H9 (cell line): ENCODE data around the gene CCL17. TPM values are rescaled to one million over a fixed set of nuclear protein-coding genes. Genes with fewer than 3 reads are reported as not detected.

Source experiments
- DNase-seq: peaks from one replicate; pipeline ENCODE4 v3.0.0-alpha.2; 2017
- H2AFZ ChIP-seq: one replicate; pipeline ENCODE4 v1.6.1; 2013; ENCODE audit warnings: mild to moderate bottlenecking, low read length, control low read depth, moderate library complexity
- H2AK5ac ChIP-seq: 2 replicates; pipeline ENCODE4 v1.6.1; 2013; ENCODE audit warnings: low read length, control low read depth, mixed read lengths; ENCODE audit not compliant: insufficient read length
- H2BK120ac ChIP-seq: one replicate; pipeline ENCODE4 v1.6.1; 2013; ENCODE audit warnings: low read depth, mild to moderate bottlenecking, low read length, control low read depth, inconsistent platforms; ENCODE audit not compliant: poor library complexity, severe bottlenecking
- H2BK12ac ChIP-seq: 2 replicates; pipeline ENCODE4 v1.6.1; 2013; ENCODE audit warnings: low read length, control low read depth, mixed read lengths, low read depth; ENCODE audit not compliant: insufficient read length
- H2BK15ac ChIP-seq: 2 replicates; pipeline ENCODE4 v1.6.1; 2013; ENCODE audit warnings: low read depth, low read length, control low read depth
- H2BK20ac ChIP-seq: one replicate; pipeline ENCODE4 v1.6.1; 2013; ENCODE audit warnings: low read depth, mild to moderate bottlenecking, low read length, control low read depth, inconsistent platforms; ENCODE audit not compliant: poor library complexity, severe bottlenecking
- H2BK5ac ChIP-seq: 2 replicates; pipeline ENCODE4 v1.6.1; 2013; ENCODE audit warnings: low read length, control low read depth, mixed read lengths; ENCODE audit not compliant: insufficient read length
- H3K14ac ChIP-seq: 2 replicates; pipeline ENCODE4 v1.6.1; 2013; ENCODE audit warnings: low read length, control low read depth; ENCODE audit not compliant: insufficient read depth
- H3K18ac ChIP-seq: 2 replicates; pipeline ENCODE4 v1.6.1; 2013; ENCODE audit warnings: low read depth, mild to moderate bottlenecking, mixed read lengths, low read length, control low read depth; ENCODE audit not compliant: insufficient read length
- H3K23ac ChIP-seq: 2 replicates; pipeline ENCODE4 v1.6.1; 2013; ENCODE audit warnings: low read length, control low read depth, mixed read lengths, low read depth; ENCODE audit not compliant: insufficient read length
- H3K23me2 ChIP-seq: 2 replicates; pipeline ENCODE4 v1.6.1; 2013; ENCODE audit warnings: low read depth, mild to moderate bottlenecking, mixed read lengths, low read length, control low read depth; ENCODE audit not compliant: insufficient read length, poor library complexity, severe bottlenecking
- H3K27ac ChIP-seq: 2 replicates; pipeline ENCODE4 v1.5.1; 2013; ENCODE audit warnings: low read length, control low read depth, mixed read lengths, low read depth; ENCODE audit not compliant: insufficient read length
- H3K27me3 ChIP-seq: 2 replicates; pipeline ENCODE4 v1.6.1; 2013; ENCODE audit warnings: low read length, control low read depth, inconsistent platforms; ENCODE audit not compliant: insufficient read depth
- H3K4ac ChIP-seq: 2 replicates; pipeline ENCODE4 v1.6.1; 2013; ENCODE audit warnings: low read depth, mild to moderate bottlenecking, control low read depth, inconsistent platforms, low read length, moderate library complexity
- H3K4me1 ChIP-seq: 2 replicates; pipeline ENCODE4 v1.6.1; 2013; ENCODE audit warnings: low read length, control low read depth, inconsistent platforms; ENCODE audit not compliant: insufficient read depth
- H3K4me2 ChIP-seq: 2 replicates; pipeline ENCODE4 v1.6.1; 2013; ENCODE audit warnings: low read length, control low read depth, mixed read lengths; ENCODE audit not compliant: insufficient read length, insufficient read depth
- H3K56ac ChIP-seq: 2 replicates; pipeline ENCODE4 v1.6.1; 2013; ENCODE audit warnings: low read depth, mild to moderate bottlenecking, mixed read lengths, low read length, control low read depth; ENCODE audit not compliant: insufficient read length
- H3K79me1 ChIP-seq: 2 replicates; pipeline ENCODE4 v1.6.1; 2013; ENCODE audit warnings: low read depth, mild to moderate bottlenecking, moderate library complexity, low read length, control low read depth, inconsistent platforms; ENCODE audit not compliant: insufficient read depth, poor library complexity, severe bottlenecking
- H3K79me2 ChIP-seq: 2 replicates; pipeline ENCODE4 v1.6.1; 2013; ENCODE audit warnings: low read length, control low read depth, inconsistent platforms; ENCODE audit not compliant: insufficient read depth
- H3K9ac ChIP-seq: 2 replicates; pipeline ENCODE4 v1.6.1; 2013; ENCODE audit warnings: low read length, control low read depth, mixed read lengths; ENCODE audit not compliant: insufficient read length; ENCODE audit errors: extremely low read depth
- H3K9me3 ChIP-seq: one replicate; pipeline ENCODE4 v1.6.1; 2013; ENCODE audit warnings: low read depth, low read length, inconsistent platforms; ENCODE audit not compliant: control insufficient read depth
- H3T11ph ChIP-seq: one replicate; pipeline ENCODE4 v1.6.1; 2013; ENCODE audit warnings: mild to moderate bottlenecking, low read length, control low read depth, inconsistent platforms
- H4K20me1 ChIP-seq: one replicate; pipeline ENCODE4 v1.6.1; 2013; ENCODE audit not compliant: control insufficient read depth, insufficient read length, insufficient read depth
- H4K5ac ChIP-seq: 2 replicates; pipeline ENCODE4 v1.6.1; 2013; ENCODE audit warnings: low read depth, mild to moderate bottlenecking, mixed read lengths, low read length, control low read depth; ENCODE audit not compliant: insufficient read length
- H4K8ac ChIP-seq: replicated peaks from 2 replicates; pipeline ENCODE4 v1.6.1; 2013; ENCODE audit warnings: low read length, control low read depth, mixed read lengths, low read depth; ENCODE audit not compliant: insufficient read length
- H4K91ac ChIP-seq: 2 replicates; pipeline ENCODE4 v1.6.1; 2013; ENCODE audit warnings: low read depth, mild to moderate bottlenecking, moderate library complexity, mixed read lengths, low read length, control low read depth; ENCODE audit not compliant: insufficient read length
- H3K27ac Mint-ChIP-seq, 3 experiments: 2 replicates in 2 of 3; 3 replicates in 1 of 3; pipeline ENCODE4 v1.8.0; 2020 to 2021; ENCODE audit warnings: mixed read lengths in 3 of 3, mild to moderate bottlenecking in 1 of 3, moderate library complexity in 1 of 3
- H3K27me3 Mint-ChIP-seq: 2 replicates; pipeline ENCODE4 v1.8.0; 2021; ENCODE audit warnings: low read depth, mild to moderate bottlenecking, moderate library complexity, mixed read lengths
- H3K36me3 Mint-ChIP-seq, 3 experiments: 2 replicates in 2 of 3; 3 replicates in 1 of 3; pipeline ENCODE4 v1.8.0; 2020 to 2021; ENCODE audit warnings: low read depth in 3 of 3, mixed read lengths in 3 of 3; ENCODE audit not compliant: insufficient read depth in 1 of 3
- H3K4me1 Mint-ChIP-seq, 2 experiments: 2 replicates each; pipeline ENCODE4 v1.8.0; 2020; ENCODE audit warnings: mixed read lengths in 2 of 2
- H3K4me3 Mint-ChIP-seq, 2 experiments: 2 replicates in 1 of 2; 3 replicates in 1 of 2; pipeline ENCODE4 v1.8.0; 2020 to 2021; ENCODE audit warnings: mild to moderate bottlenecking in 2 of 2, mixed read lengths in 2 of 2, moderate library complexity in 1 of 2
- H3K9me3 Mint-ChIP-seq, 2 experiments: 2 replicates in 1 of 2; 3 replicates in 1 of 2; pipeline ENCODE4 v1.8.0; 2020; ENCODE audit warnings: mild to moderate bottlenecking in 2 of 2, mixed read lengths in 2 of 2, moderate library complexity in 1 of 2
- CTCF ChIP-seq: fragments of 200-600 bp; sonication (generic); conservative IDR thresholded peaks from 3 replicates; pipeline ENCODE4 v1.8.0; 2021; ENCODE audit warnings: antibody characterized with exemption, mild to moderate bottlenecking
- WGBS: extraction: QIAGEN DNeasy Blood & Tissue Kit; methylation state at CpG from one replicate; pipeline ENCODE4 v1.1.7; 2013; ENCODE audit warnings: missing lambda C conversion rate, low lambda C conversion rate, mixed read lengths; ENCODE audit not compliant: insufficient read length; ENCODE audit errors: extremely low coverage; 5-methylcytosine and 5-hydroxymethylcytosine counted together
- total RNA-seq: library from RNA; stranded (reverse); gene quantifications from 2 replicates; pipeline ENCODE4 v1.2.1, GENCODE V29; 2021

Gene CCL17
- total RNA-seq, 1 experiment from 2014 or later = not detected

- no peak overlapping the region for H4K91ac ChIP-seq
- TF ChIP-seq CTCF = no peak
- no peaks in the 10 kb centered on the region for H3K9me3 ChIP-seq
- no peak overlapping the region for H4K8ac ChIP-seq
- no peaks in the 10 kb centered on the region for H4K20me1 ChIP-seq
- H3K79me2 ChIP-seq = no peaks in the 10 kb centered on the region
- H3K79me1 ChIP-seq = no peaks in the 10 kb centered on the region
- no peak overlapping the region for H2BK20ac ChIP-seq
- no peak overlapping the region for H2BK12ac ChIP-seq
- no peak overlapping the region for H2BK5ac ChIP-seq
- H3K4me2 ChIP-seq = no peak overlapping the region
- Mint-ChIP-seq H3K36me3 (no peaks in the 10 kb centered on the region), H3K27ac (no peak overlapping the region), H3K27me3 (peaks cover 8% of the 10 kb centered on the region), H3K4me3 (no peak overlapping the region), H3K9me3 (peaks cover 2 to 5% of the 10 kb centered on the region in 2 experiments; a peak in 2 of 5 replicates), H3K4me1 (peaks cover 5 to 18% of the 10 kb centered on the region in 2 experiments)
- WGBS = no CpG with 5 or more reads among the region's 3 CpGs
- H3K27ac ChIP-seq = no peak overlapping the region
- H3K4ac ChIP-seq = no peak overlapping the region
- H3K18ac ChIP-seq = no peak overlapping the region
- H2BK15ac ChIP-seq = no peak overlapping the region
- H2AFZ ChIP-seq = no peak overlapping the region
- H3K56ac ChIP-seq = no peak overlapping the region
- H3T11ph ChIP-seq = no peak overlapping the region
- no peak overlapping the region for H2BK120ac ChIP-seq
- no peak overlapping the region for H3K9ac ChIP-seq
- no peak overlapping the region for H4K5ac ChIP-seq
- no peaks in the 10 kb centered on the region for H3K23me2 ChIP-seq
- 0 out of 2 replicates have a peak, but pooled peaks cover 2% of the 10 kb centered on the region for H3K4me1 ChIP-seq
- H3K27me3 ChIP-seq = no peaks in the 10 kb centered on the region
- no peak overlapping the region for H3K23ac ChIP-seq
- DNase-seq = no peak
- H3K14ac ChIP-seq = no peak overlapping the region
- no peak overlapping the region for H2AK5ac ChIP-seq
Measured at GRCh38 chr16:57387598-57388354, 16.8 kb upstream of the CCL17 start.
